Pancreas (tissue), 10 donors: ENCODE results near the gene VPS9D1. TPM values are rescaled to one million over a fixed set of nuclear protein-coding genes. Genes with fewer than 3 reads are reported as not detected.

ENCODE experiments used
- ATAC-seq, 4 donors: fragments of 200-7000 bp; cut with Tn5 transposase; one replicate each; pipeline versions ENCODE4 v1.8.0 to v1.9.1; 2020; ENCODE audit warnings: mild to moderate bottlenecking in 4 of 4, moderate library complexity in 4 of 4
- DNase-seq, 6 donors: peaks; one replicate each; pipeline ENCODE4 v3.0.0-alpha.2; 2020
- FAIRE-seq: peaks from 2 replicates; lab custom pipeline; 2012; peaks lifted over from hg19 to GRCh38; lab: Jason Lieb, UNC
- H3K27ac ChIP-seq, 4 donors: fragments of 200-600 bp; sonication (generic); 1 replicate in 3 of 4; 2 replicates in 1 of 4; pipeline versions ENCODE4 v1.5.0 to v1.8.0; 2020
- H3K27me3 ChIP-seq, 4 donors: fragments of 200-600 bp; one replicate each; pipeline ENCODE4 v1.8.0; 2021
- H3K36me3 ChIP-seq, 3 donors: fragments of 200-600 bp; sonication (generic) in 1 of 3; one replicate each; pipeline versions ENCODE4 v1.5.0 to v1.8.0; 2020 to 2021
- H3K4me1 ChIP-seq, 3 donors: fragments of 200-600 bp; one replicate each; pipeline ENCODE4 v1.8.0; 2021
- H3K4me3 ChIP-seq, 4 donors: fragments of 200-600 bp; sonication (generic) in 2 of 4; one replicate each; pipeline versions ENCODE4 v1.5.0 to v1.8.0; 2020 to 2021
- H3K9me3 ChIP-seq, 4 donors: fragments of 200-600 bp; one replicate each; pipeline ENCODE4 v1.8.0; 2021
- CTCF ChIP-seq, 4 donors: fragments of 200-600 bp; sonication (generic) in 3 of 4; IDR thresholded peaks; one replicate each; pipeline versions ENCODE4 v1.5.0 to v1.8.0; 2021; ENCODE audit warnings: antibody characterized with exemption in 4 of 4
- WGBS, 2 donors: extraction: QIAGEN DNeasy Blood & Tissue Kit; methylation state at CpG; one replicate each; pipeline ENCODE4 v1.1.7; 2013; 5-methylcytosine and 5-hydroxymethylcytosine counted together
- intact Hi-C, 3 donors: fragments of 100-400 bp; cut with DNase I; formaldehyde crosslinking; loops; one replicate each; pipeline versions ENCODE4 v1.11.1 to v1.14.2; 2022
- polyA plus RNA-seq, 2 donors: library from polyadenylated mRNA; stranded (reverse); fragments of 200-250 nt; gene quantifications; one replicate each; pipeline ENCODE4 v1.2.3, GENCODE V29; 2013
- total RNA-seq, 6 donors: library from RNA; stranded (reverse); fragmentation: NEBNext Ultra II Directional in 4 of 6; extraction: Animal tissue kit (Norgen Biotek cat#: 25700) in 4 of 6; gene quantifications; one replicate each; pipeline versions ENCODE4 v1.2.1 to v1.2.4, GENCODE V29; 2021 to 2023
- donor health status: healthy with polysubstance abuse.
- donor health status: DM: no; HTN: no; CAD: no; lungs with moderate emphysema.
- donor health status: DM: no; HTN: no; CAD: no.
- donor health status: control.
- donor health status: control.
- donor health status: Bipolar disorder and iron deficiency.
- donor health status: DM: yes; HTN: yes; CAD: no.
- donor health status: DM: no; HTN: no; CAD: no.
- donor health status: DM: no; HTN: no; CAD: no.
- donor health status: DM: yes; HTN: yes; CAD: no.

The VPS9D1 gene
- total and polyA plus RNA-seq, 8 donors, result 3.9 to 30.1 (median 6.4) TPM

- H3K4me1 ChIP-seq, result peaks cover 0 to 9% (median 7%) of the 10 kb centered on the region in 3 donors
- no peaks in the 10 kb centered on the region for H3K27me3 ChIP-seq
- peaks cover 0 to 18% (median 18%) of the 10 kb centered on the region in 3 donors for H3K36me3 ChIP-seq
- WGBS, 2 donors, result 89 to 90% methylated on average over 31 to 32 of the region's 32 CpGs
- ATAC-seq, result no peak
- no peak overlapping the region for H3K27ac ChIP-seq
- intact Hi-C loops, result no loop called here
- FAIRE-seq, result no peak
- peak in 2 of 6 donors; percentile 55 to 84 for DNase-seq
- no peaks in the 10 kb centered on the region for H3K9me3 ChIP-seq
- TF ChIP-seq CTCF (IDR thresholded peaks at IDR 0.05), result no peak
- H3K4me3 ChIP-seq, result no peak overlapping the region
Measured at GRCh38 chr16:89697616-89698331, 22.9 kb downstream of the VPS9D1 start.

GRCh38 chr16:89697161-89697615 is 23.5 kb downstream of the VPS9D1 start:
- H3K27me3 ChIP-seq, result no peaks in the 10 kb centered on the region
- WGBS, 2 donors, result 91% methylated on average over 19 of the region's 19 CpGs
- no peak overlapping the region for H3K4me3 ChIP-seq
- peak in 4 of 6 donors; percentile 43 to 90 (median 74) for DNase-seq
- peaks cover 0 to 24% (median 18%) of the 10 kb centered on the region in 3 donors for H3K36me3 ChIP-seq
- no peak overlapping the region for H3K27ac ChIP-seq
- no peak for FAIRE-seq
- peaks cover 0 to 9% (median 7%) of the 10 kb centered on the region in 3 donors for H3K4me1 ChIP-seq
- no peak for TF ChIP-seq CTCF (IDR thresholded peaks at IDR 0.05)
- no peaks in the 10 kb centered on the region for H3K9me3 ChIP-seq
- no peak for ATAC-seq
- intact Hi-C loops, result no loop called here

DNA sequence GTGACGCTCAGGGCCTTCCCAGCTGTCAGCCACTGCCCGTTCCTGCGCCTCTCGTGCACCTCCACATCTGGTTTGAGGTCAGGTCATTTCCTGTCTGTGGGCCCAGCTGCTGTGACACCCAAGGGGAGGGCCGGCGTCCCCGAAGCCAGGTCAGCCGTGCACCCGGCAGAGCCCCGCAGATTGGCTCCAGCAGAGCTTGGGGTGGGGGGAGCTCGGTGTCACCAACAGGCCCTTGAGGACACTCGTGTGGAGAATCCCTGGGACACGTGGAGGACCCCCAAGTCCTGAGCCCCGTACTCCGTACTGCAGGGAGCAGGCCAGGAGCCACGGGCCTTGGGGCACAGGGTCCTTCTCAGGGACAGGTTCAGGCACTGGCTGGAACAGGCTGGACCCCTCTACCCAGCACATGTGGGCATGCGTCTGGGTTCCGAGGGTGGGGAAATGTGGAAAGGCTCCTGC is 24.0 kb downstream of the VPS9D1 start:
- no peak overlapping the region for H3K4me3 ChIP-seq
- no peak for FAIRE-seq
- intact Hi-C loops, result no loop called here
- peaks cover 0 to 9% (median 7%) of the 10 kb centered on the region in 3 donors for H3K4me1 ChIP-seq
- no peaks in the 10 kb centered on the region for H3K9me3 ChIP-seq
- ATAC-seq, result no peak
- WGBS, 2 donors, result 79 to 80% methylated on average over 18 of the region's 18 CpGs
- TF ChIP-seq CTCF (IDR thresholded peaks at IDR 0.05), result no peak
- no peaks in the 10 kb centered on the region for H3K27me3 ChIP-seq
- H3K27ac ChIP-seq, result no peak overlapping the region
- H3K36me3 ChIP-seq, result peaks cover 0 to 29% (median 22%) of the 10 kb centered on the region in 3 donors
- peak in 3 of 6 donors; percentile 23 to 76 (median 41) for DNase-seq

- Histone ChIP-seq H3K4me3 (no peak overlapping the region), H3K9me3 (no peaks in the 10 kb centered on the region), H3K27me3 (no peaks in the 10 kb centered on the region), H3K27ac (no peak overlapping the region), H3K4me1 (peaks cover 0 to 9% (median 7%) of the 10 kb centered on the region in 3 donors), H3K36me3 (peaks cover 0 to 35% (median 28%) of the 10 kb centered on the region in 3 donors)
- WGBS, 2 donors, result 80% methylated on average over 25 of the region's 25 CpGs
- peak in 2 of 6 donors; percentile 23 to 64 for DNase-seq
- no peak for TF ChIP-seq CTCF (IDR thresholded peaks at IDR 0.05)
- intact Hi-C loops, result no loop called here
- no peak for FAIRE-seq
- ATAC-seq, result no peak
Measured at GRCh38 chr16:89695875-89696669, 24.6 kb downstream of the VPS9D1 start.
